ENCODE measurements around the gene TRAF3IP1. TPM values are rescaled to one million over a fixed set of nuclear protein-coding genes. Genes with fewer than 3 reads are reported as not detected.

The TRAF3IP1 gene
- total RNA-seq, 4 donors from 2014 or later, result 19.9 to 38.6 (median 23.6) TPM

DNA sequence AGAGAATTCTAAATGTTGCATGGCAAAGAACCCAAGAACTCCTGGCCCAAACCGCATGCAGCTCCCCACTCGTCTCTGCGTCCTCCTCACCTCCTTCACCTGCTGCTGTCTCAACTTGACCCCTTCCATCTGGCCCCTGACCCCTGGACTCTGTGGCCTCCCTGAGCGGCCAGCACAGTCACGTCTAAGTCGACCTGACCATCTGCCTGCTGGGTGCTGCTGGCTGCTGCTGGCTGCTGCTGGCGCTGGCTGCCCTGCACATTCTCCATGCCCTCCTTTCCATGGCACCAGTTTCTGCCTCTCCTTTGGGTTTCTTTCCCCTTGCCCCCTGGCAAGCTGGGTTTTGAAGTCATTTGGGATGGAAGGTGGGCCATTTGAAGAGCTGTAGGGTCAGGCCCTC lies 76.3 kb downstream of the TRAF3IP1 start:
- no peaks in the 10 kb centered on the region for H3K9me3 ChIP-seq
- peak; percentile 64 for DNase-seq (ENCODE audit: extremely low spot score)
- no peak overlapping the region for H3K27ac ChIP-seq (replicated peaks in 1 of 4)
- H3K36me3 ChIP-seq, result peaks cover 10 to 35% (median 16%) of the 10 kb centered on the region in 4 donors
- H3K27me3 ChIP-seq, result no peaks in the 10 kb centered on the region
- intact Hi-C loops (cut with DNase I), result no loop called here
- TF ChIP-seq, protein P1, sequence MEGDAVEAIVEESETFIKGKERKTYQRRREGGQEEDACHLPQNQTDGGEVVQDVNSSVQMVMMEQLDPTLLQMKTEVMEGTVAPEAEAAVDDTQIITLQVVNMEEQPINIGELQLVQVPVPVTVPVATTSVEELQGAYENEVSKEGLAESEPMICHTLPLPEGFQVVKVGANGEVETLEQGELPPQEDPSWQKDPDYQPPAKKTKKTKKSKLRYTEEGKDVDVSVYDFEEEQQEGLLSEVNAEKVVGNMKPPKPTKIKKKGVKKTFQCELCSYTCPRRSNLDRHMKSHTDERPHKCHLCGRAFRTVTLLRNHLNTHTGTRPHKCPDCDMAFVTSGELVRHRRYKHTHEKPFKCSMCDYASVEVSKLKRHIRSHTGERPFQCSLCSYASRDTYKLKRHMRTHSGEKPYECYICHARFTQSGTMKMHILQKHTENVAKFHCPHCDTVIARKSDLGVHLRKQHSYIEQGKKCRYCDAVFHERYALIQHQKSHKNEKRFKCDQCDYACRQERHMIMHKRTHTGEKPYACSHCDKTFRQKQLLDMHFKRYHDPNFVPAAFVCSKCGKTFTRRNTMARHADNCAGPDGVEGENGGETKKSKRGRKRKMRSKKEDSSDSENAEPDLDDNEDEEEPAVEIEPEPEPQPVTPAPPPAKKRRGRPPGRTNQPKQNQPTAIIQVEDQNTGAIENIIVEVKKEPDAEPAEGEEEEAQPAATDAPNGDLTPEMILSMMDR (IDR thresholded peaks at IDR 0.05), result no peak
- TF ChIP-seq POLR2A (IDR thresholded peaks at IDR 0.05; ENCODE audit: low read depth) (no peak), POLR2AphosphoS5 (IDR thresholded peaks at IDR 0.05) (no peak), EP300 (IDR thresholded peaks at IDR 0.05) (no peak)
- H3K4me1 ChIP-seq, result no peaks in the 10 kb centered on the region
- no peak overlapping the region for H3K4me3 ChIP-seq
- WGBS, result 91% methylated on average over 7 of the region's 7 CpGs

DNA sequence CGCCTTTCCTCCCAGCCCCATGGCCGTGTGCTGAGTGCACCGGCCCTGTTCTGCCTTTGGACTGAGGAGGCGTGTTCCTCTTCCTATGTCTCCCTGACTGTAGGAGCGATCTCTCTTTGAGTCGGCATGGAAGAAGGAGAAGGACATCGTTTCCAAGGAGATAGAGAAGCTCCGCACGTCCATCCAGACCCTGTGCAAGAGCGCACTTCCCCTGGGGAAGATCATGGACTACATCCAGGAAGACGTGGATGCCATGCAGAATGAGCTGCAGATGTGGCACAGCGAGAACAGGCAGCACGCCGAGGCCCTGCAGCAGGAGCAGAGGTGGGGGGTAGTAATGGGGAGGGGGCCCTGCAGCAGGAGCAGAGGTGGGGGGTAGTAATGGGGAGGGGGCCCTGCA lies 77.0 kb downstream of the TRAF3IP1 start:
- no peak for DNase-seq (ENCODE audit: extremely low spot score)
- no peaks in the 10 kb centered on the region for H3K9me3 ChIP-seq
- H3K36me3 ChIP-seq, result peaks cover 12 to 39% (median 17%) of the 10 kb centered on the region in 4 donors
- intact Hi-C loops (cut with DNase I), result no loop called here
- H3K27me3 ChIP-seq, result no peaks in the 10 kb centered on the region
- H3K4me1 ChIP-seq, result no peaks in the 10 kb centered on the region
- no peak overlapping the region for H3K4me3 ChIP-seq
- TF ChIP-seq POLR2AphosphoS5 (IDR thresholded peaks at IDR 0.05), result no peak
- no peak for TF ChIP-seq EP300 (IDR thresholded peaks at IDR 0.05)
- no peak for TF ChIP-seq POLR2A (IDR thresholded peaks at IDR 0.05; ENCODE audit: low read depth)
- TF ChIP-seq, protein P1 (IDR thresholded peaks at IDR 0.05), result no peak
- 94% methylated on average over 10 of the region's 14 CpGs for WGBS
- no peak overlapping the region for H3K27ac ChIP-seq (replicated peaks in 1 of 4)

DNA sequence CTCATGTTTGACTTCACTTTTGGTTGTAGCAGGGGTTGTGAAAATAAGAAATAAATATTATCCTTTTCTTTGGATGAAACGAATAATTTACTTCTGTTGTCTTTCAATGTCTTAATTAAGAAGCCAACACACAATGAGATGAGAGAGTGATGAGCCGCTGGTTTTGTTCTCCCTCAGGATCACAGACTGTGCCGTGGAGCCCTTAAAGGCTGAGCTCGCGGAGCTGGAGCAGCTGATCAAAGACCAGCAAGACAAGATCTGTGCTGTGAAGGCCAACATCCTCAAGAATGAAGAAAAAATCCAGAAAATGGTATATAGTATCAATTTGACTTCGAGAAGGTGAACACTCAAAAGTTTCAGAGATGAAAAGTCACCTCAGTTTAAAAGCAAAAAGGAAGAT lies 78.3 kb downstream of the TRAF3IP1 start:
- no peaks in the 10 kb centered on the region for H3K27me3 ChIP-seq
- TF ChIP-seq POLR2A (IDR thresholded peaks at IDR 0.05; ENCODE audit: low read depth) (no peak), POLR2AphosphoS5 (IDR thresholded peaks at IDR 0.05) (no peak)

DNA sequence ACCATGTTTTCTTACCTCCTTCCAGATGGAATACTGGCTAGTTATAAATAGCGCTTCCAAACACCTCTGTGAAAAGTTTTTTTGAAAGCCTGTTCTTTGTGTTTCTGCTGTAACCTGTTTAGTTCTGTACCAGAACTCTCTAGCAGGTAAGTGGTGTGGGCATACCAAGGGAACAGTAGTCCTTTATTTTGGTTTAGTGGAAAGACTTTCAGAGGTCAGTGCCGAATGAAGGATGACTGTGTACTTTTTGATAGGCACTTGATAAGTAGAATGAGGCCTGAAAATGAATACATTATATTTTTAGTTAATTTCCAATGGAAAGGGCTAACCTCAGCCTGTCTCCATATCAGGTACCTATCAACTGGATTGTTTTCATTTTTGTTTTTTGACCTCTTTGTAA lies 78.8 kb downstream of the TRAF3IP1 start:
- no peaks in the 10 kb centered on the region for H3K27me3 ChIP-seq
- no peaks in the 10 kb centered on the region for H3K4me1 ChIP-seq
- no peak for TF ChIP-seq POLR2AphosphoS5 (IDR thresholded peaks at IDR 0.05)
- TF ChIP-seq, protein P1 (IDR thresholded peaks at IDR 0.05), result no peak
- TF ChIP-seq POLR2A (IDR thresholded peaks at IDR 0.05; ENCODE audit: low read depth), result no peak
- TF ChIP-seq EP300 (IDR thresholded peaks at IDR 0.05), result no peak
- no peak overlapping the region for H3K4me3 ChIP-seq
- no peaks in the 10 kb centered on the region for H3K9me3 ChIP-seq
- H3K36me3 ChIP-seq, result peaks cover 12 to 46% (median 21%) of the 10 kb centered on the region in 4 donors
- DNase-seq (ENCODE audit: extremely low spot score), result no peak
- no peak overlapping the region for H3K27ac ChIP-seq (replicated peaks in 1 of 4)
- intact Hi-C loops (cut with DNase I), result no loop called here
- WGBS, result 98% methylated on average over 2 of the region's 2 CpGs

More for the DNA sequence above, 78.3 kb downstream of the TRAF3IP1 start:
- Histone ChIP-seq H3K9me3 (no peaks in the 10 kb centered on the region), H3K36me3 (peaks cover 12 to 43% (median 20%) of the 10 kb centered on the region in 4 donors), H3K4me1 (no peaks in the 10 kb centered on the region), H3K4me3 (no peak overlapping the region), H3K27ac (replicated peaks in 1 of 4) (no peak overlapping the region)
- WGBS, result 87% methylated on average over 6 of the region's 6 CpGs
- DNase-seq (ENCODE audit: extremely low spot score), result peak; percentile 55
- intact Hi-C loops (cut with DNase I), result no loop called here

DNA sequence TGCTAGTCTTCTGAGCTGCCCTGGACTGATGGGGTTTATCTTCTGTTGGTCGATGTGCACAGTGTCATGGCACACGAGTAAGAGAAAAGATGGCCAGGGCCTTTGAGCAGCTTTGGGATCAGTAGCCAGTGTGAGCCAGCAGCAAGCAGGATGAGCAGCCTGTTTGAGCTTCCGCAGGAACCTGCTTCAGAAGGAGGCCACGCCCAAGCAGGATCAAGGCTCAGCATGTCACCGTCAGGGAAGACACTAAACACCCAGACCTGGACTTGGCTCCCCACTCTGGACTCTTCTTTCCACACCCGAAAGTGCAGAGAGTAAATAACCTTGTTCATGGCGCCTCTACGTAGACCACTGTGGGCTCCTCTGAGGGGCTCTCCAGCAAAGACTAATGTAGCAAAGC lies 81.2 kb downstream of the TRAF3IP1 start:
- Histone ChIP-seq H3K9me3 (no peaks in the 10 kb centered on the region), H3K36me3 (peaks cover 12 to 47% (median 21%) of the 10 kb centered on the region in 4 donors), H3K4me3 (no peak overlapping the region), H3K4me1 (no peaks in the 10 kb centered on the region), H3K27ac (replicated peaks in 1 of 4) (no peak overlapping the region), H3K27me3 (no peaks in the 10 kb centered on the region)
- TF ChIP-seq EP300 (IDR thresholded peaks at IDR 0.05) (no peak), POLR2A (IDR thresholded peaks at IDR 0.05; ENCODE audit: low read depth) (no peak), POLR2AphosphoS5 (IDR thresholded peaks at IDR 0.05) (no peak)
- TF ChIP-seq, protein P1 (IDR thresholded peaks at IDR 0.05), result no peak
- intact Hi-C loops (cut with DNase I), result no loop called here
- no peak for DNase-seq (ENCODE audit: extremely low spot score)
- WGBS, result 87% methylated on average over 8 of the region's 8 CpGs
